ENCODE measurements around the gene JUND.

Gene JUND

GRCh38 chr19:18233224-18233825 is 48.1 kb downstream of the JUND start:
- no peak for DNase-seq

DNA sequence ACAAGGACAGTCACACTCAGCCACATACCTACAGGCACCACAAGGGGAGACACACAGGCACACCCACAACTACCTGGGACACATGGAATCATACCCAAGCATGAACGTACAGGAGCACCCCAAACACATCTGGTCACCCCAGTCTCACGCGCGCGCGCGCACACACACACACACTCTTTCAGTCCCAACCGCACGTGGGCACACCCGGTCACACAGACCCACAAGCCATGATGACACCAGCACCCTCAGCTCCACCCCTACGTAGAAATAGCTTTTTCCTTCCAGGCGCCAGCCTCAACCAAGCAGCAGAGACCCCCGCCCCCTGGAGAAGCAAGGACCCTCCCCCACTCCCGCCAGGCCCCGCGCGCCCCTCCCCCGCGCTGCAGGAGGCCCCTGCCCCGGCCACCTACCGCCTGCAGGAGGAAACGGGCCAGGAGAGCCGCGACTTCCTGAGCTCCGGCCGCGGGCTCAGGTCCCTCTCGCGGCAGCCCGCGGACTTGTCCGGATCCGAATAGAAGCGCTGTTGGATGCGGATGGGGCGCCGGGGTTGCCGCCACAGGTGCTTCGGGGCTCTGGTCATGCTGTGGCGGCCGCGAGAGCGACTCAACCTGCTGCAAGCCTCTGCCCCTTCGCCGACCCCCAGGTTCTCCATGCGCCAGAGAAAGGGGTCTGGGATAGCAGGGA is 48.7 kb downstream of the JUND start:
- no peak for DNase-seq

GRCh38 chr19:18231775-18232174 is 49.6 kb downstream of the JUND start:
- no peak for DNase-seq

DNA sequence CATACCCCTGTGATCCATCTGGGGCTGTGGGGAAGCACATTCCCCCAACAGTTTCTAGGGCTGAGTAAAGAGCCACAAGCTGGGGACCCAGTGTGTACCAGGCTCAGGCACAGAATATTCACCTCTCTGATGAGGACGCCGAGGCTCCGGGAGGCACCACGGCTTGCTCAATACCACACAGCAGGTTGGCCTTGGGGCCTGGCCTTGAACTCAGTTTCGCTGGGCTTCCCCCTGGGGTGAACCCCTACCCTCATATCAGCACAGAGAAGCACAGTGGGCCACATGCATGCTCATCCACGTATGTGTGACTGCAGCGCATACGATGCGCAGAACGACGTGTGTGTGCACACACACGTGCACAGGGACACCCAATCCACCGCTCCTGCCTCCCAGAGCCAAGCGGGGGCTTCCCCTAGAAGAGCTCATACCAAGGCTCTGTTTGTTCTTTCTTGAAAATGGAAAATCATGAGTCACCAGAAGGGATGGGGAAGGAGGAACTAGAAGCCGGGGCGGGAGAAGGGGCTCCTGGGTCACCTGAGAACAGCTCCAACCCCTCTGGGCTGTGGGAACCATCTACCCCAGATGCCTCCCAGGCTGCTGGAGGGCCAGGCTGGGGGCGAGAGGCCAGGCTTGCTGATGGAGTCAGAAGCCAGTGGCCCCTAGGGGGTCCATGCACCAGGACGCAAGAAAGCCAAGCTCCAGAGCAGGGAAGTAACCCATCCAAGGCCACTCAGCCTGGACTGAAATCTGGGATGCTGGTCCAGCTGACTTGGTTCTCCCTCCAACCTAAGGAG is 50.3 kb downstream of the JUND start:
- no peak for DNase-seq

DNA sequence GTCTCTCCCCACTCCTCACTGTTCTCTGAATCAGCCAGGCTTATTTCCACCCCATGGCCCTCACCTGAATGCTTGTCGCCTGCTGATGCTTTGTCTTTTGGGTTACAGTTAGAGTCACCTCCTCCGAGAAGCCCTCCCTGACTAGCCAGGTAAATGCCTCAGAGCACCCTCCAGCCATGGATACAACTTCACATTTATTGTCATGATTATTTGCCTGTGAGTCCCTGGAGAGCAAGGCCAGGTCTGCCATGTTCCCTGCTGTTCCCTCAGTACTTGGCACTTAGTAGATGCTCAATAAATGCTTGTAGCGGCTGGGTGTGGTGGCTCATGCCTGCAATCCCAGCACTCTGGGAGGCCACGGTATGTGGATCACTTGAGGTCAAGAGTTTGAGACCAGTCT is 51.5 kb downstream of the JUND start:
- DNase-seq = no peak
